Loucy (cell line): Measurements from ENCODE around the gene TMEM132C.

ENCODE experiments used
- EZH2phosphoT487 ChIP-seq: fragments of 200-600 bp; IDR thresholded peaks from 2 replicates; pipeline ENCODE4 v1.6.1; 2018; ENCODE audit warnings: antibody characterized with exemption, mild to moderate bottlenecking, moderate library complexity, borderline replicate concordance
- TF ChIP-seq, protein P1 (sequence below): fragments of 200-600 bp; sonication (generic); conservative IDR thresholded peaks from 2 replicates; pipeline ENCODE4 v1.5.1; 2014; ENCODE audit warnings: mild to moderate bottlenecking, antibody characterized with exemption, low read length

DNA sequence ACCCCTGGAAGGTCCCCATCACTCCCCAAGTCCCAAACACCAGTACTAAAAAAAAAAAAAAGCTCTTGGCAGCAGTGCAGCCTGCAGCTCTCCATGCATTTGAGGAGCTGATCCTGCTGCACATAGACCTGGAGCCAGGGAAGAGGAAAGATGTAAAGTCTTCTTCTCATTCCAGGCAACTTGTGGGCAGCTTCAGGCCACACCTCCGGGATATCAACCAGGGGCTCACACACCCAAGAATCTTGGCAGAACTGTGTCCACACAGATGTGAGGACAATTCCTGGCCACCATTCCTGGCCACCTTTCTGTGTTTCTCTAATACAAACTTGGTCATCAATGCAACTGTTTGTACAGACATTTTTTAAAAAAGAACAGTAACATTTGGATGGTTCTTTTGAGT lies 72.7 kb downstream of the TMEM132C start:
- TF ChIP-seq, protein P1, sequence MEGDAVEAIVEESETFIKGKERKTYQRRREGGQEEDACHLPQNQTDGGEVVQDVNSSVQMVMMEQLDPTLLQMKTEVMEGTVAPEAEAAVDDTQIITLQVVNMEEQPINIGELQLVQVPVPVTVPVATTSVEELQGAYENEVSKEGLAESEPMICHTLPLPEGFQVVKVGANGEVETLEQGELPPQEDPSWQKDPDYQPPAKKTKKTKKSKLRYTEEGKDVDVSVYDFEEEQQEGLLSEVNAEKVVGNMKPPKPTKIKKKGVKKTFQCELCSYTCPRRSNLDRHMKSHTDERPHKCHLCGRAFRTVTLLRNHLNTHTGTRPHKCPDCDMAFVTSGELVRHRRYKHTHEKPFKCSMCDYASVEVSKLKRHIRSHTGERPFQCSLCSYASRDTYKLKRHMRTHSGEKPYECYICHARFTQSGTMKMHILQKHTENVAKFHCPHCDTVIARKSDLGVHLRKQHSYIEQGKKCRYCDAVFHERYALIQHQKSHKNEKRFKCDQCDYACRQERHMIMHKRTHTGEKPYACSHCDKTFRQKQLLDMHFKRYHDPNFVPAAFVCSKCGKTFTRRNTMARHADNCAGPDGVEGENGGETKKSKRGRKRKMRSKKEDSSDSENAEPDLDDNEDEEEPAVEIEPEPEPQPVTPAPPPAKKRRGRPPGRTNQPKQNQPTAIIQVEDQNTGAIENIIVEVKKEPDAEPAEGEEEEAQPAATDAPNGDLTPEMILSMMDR, result no peak
- no peak for TF ChIP-seq EZH2phosphoT487
